Esophagus (tissue), 2 donors: Measurements from ENCODE around the gene ELMO1. TPM values are rescaled to one million over a fixed set of nuclear protein-coding genes. Genes with fewer than 3 reads are reported as not detected.

ENCODE experiments used
- H3K27ac ChIP-seq, 2 donors: one replicate each; pipeline ENCODE4 v1.5.1; 2013; ENCODE audit warnings: low read depth in 2 of 2, mild to moderate bottlenecking in 2 of 2, inconsistent platforms in 1 of 2, low read length in 1 of 2, moderate library complexity in 1 of 2
- H3K27me3 ChIP-seq, 2 donors: one replicate each; pipeline ENCODE4 v1.6.1; 2013; ENCODE audit warnings: low read length in 2 of 2, control low read depth in 1 of 2, mild to moderate bottlenecking in 1 of 2; ENCODE audit not compliant: insufficient read depth in 2 of 2, control insufficient read depth in 1 of 2
- H3K36me3 ChIP-seq, 2 donors: one replicate each; pipeline ENCODE4 v1.6.1; 2013; ENCODE audit warnings: low read length in 1 of 2; ENCODE audit not compliant: control insufficient read depth in 2 of 2, insufficient read depth in 2 of 2
- H3K4me1 ChIP-seq, 2 donors: one replicate each; pipeline ENCODE4 v1.6.1; 2013; ENCODE audit warnings: low read length in 1 of 2; ENCODE audit not compliant: control insufficient read depth in 2 of 2, insufficient read depth in 2 of 2
- H3K4me3 ChIP-seq, 2 donors: one replicate each; pipeline ENCODE4 v1.5.1; 2013; ENCODE audit warnings: low read length in 2 of 2, mild to moderate bottlenecking in 2 of 2, low read depth in 1 of 2, moderate library complexity in 1 of 2
- H3K9me3 ChIP-seq, 2 donors: one replicate each; pipeline ENCODE4 v1.6.1; 2013; ENCODE audit warnings: mild to moderate bottlenecking in 2 of 2, low read depth in 1 of 2, low read length in 1 of 2, moderate library complexity in 1 of 2; ENCODE audit not compliant: control insufficient read depth in 2 of 2, insufficient read depth in 1 of 2
- WGBS, 2 donors: extraction: QIAGEN DNeasy Blood & Tissue Kit; methylation state at CpG; one replicate each; pipeline ENCODE4 v1.1.7; 2013; 5-methylcytosine and 5-hydroxymethylcytosine counted together
- polyA plus RNA-seq, 2 donors: library from polyadenylated mRNA; stranded (reverse); fragments of 200-250 nt; gene quantifications; one replicate each; pipeline ENCODE4 v1.2.3, GENCODE V29; 2013
- donor health status: healthy with polysubstance abuse.
- donor health status: Bipolar disorder and iron deficiency.

ELMO1 gene
- polyA plus RNA-seq, 2 donors: 1.5 to 2.9 TPM

DNA sequence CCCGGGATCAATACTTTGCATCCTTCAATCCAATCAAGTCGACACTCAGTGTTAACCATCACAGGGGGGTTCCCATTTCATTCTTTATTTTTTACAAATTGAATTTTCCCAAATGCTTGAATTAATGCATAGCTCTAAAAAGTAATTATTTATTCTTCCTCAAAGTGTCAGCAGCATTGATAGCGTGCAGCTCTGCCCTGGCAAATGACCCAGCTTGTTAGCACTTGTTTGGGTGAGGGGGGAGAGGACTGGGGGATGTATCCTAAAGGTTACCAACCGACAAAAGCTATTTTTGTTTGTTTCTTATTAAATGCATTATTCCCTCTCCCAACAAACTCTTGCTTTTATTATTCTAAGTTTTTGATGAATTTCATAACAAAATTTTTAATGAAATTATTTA, 27.0 kb upstream of the ELMO1 start:
- Histone ChIP-seq H3K4me1 (no peaks in the 10 kb centered on the region), H3K27ac (no peak overlapping the region), H3K9me3 (no peaks in the 10 kb centered on the region), H3K27me3 (no peaks in the 10 kb centered on the region), H3K36me3 (no peaks in the 10 kb centered on the region), H3K4me3 (no peak overlapping the region)
- 60 to 63% methylated on average over 4 of the region's 4 CpGs for WGBS, 2 donors

DNA sequence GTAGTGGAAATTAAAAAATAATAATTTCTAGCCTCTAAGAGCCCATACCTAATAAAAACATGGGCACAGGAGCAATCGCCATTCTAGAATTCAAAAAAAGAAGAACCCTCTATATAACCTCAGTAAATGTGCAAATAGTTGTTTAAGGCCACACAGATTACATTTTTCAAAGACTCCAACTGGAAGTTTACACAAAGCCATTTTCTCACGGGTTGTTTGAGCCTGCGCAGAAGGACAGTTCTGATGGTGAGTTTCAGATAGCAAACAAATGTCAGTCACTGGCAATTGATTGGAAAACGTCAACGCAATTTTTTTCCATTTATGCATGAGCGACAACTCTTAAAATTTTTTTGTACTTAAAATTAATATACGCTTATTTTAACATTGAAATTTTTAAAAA, 23.0 kb upstream of the ELMO1 start:
- 60 to 68% methylated on average over 7 of the region's 7 CpGs for WGBS, 2 donors

DNA sequence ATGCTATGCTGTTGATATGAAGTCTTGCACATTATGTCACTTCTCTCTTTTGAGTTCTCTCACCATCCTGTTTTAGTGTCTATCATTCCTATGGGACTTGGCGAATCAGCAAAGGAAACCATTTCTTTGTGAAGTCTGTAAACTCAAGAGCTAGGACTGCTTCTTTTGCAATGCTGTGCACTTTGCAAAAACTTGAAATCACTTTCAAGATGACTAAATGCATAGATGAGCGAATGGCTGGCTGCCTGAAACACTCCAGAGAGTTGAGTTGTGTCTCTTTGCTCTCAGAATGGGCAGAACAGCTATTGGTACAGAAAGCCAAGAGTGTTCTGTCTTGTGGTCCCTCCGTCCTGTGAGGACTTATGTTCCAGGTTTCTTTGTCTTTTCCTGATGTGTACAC, 18.3 kb upstream of the ELMO1 start:
- 76 to 78% methylated on average over 3 of the region's 3 CpGs for WGBS, 2 donors
- H3K4me1 ChIP-seq: no peaks in the 10 kb centered on the region
- no peaks in the 10 kb centered on the region for H3K9me3 ChIP-seq

More for the DNA sequence above, 23.0 kb upstream of the ELMO1 start:
- H3K27me3 ChIP-seq: no peaks in the 10 kb centered on the region
- no peaks in the 10 kb centered on the region for H3K4me1 ChIP-seq
- no peaks in the 10 kb centered on the region for H3K9me3 ChIP-seq
- no peaks in the 10 kb centered on the region for H3K36me3 ChIP-seq
- H3K27ac ChIP-seq: no peak overlapping the region
- H3K4me3 ChIP-seq: no peak overlapping the region

DNA sequence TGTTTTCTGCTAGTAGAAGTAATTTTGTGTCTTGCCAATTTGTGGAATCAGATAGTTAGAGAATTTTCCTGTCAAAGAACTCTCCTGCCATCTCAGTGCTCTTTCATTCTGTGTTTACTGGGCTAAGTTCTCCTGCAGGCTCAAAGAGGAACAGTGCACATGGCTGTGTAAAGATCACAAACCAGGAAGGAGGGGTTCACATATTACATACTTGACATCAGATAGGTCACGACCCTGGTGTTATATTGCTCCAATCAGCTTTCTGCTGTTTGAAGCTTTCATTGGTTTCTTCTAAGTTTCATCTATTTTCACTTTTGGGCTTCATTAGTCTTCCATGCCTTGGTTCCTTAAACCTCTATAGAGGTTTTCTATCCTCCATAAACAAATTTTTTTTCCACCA, 13.5 kb upstream of the ELMO1 start:
- no peaks in the 10 kb centered on the region for H3K36me3 ChIP-seq
- WGBS, 2 donors: 81 to 83% methylated on average over 1 of the region's 1 CpG
- H3K4me1 ChIP-seq: no peaks in the 10 kb centered on the region
- no peaks in the 10 kb centered on the region for H3K9me3 ChIP-seq
- no peak overlapping the region for H3K27ac ChIP-seq
- no peak overlapping the region for H3K4me3 ChIP-seq
- H3K27me3 ChIP-seq: no peaks in the 10 kb centered on the region

More for the DNA sequence above, 18.3 kb upstream of the ELMO1 start:
- H3K27me3 ChIP-seq: no peaks in the 10 kb centered on the region
- H3K4me3 ChIP-seq: no peak overlapping the region
- H3K27ac ChIP-seq: no peak overlapping the region
- no peaks in the 10 kb centered on the region for H3K36me3 ChIP-seq

DNA sequence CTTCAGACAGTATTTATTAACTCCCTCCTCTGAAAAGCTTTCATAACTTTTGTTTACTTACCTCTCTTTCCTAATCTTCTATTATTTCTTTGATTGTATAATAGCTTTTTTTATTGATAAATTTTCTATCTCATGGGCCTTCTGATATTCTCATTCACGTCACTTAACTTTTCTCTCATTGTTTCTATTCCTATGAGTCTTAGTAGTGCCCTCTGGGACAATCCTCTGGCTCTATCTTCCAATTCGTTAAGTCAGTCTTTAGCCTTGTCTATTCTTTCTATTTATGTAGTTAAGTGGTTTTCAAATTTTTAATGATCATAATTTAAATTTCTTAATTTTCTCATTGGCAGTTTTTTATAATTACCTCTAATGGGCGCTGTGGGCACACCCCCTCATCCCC, 6.4 kb upstream of the ELMO1 start:
- no peaks in the 10 kb centered on the region for H3K27me3 ChIP-seq
- no peaks in the 10 kb centered on the region for H3K4me1 ChIP-seq
- H3K9me3 ChIP-seq: no peaks in the 10 kb centered on the region
- no peak overlapping the region for H3K4me3 ChIP-seq
- no peak overlapping the region for H3K27ac ChIP-seq
- 89% methylated on average over 3 of the region's 3 CpGs for WGBS, 2 donors
- no peaks in the 10 kb centered on the region for H3K36me3 ChIP-seq

DNA sequence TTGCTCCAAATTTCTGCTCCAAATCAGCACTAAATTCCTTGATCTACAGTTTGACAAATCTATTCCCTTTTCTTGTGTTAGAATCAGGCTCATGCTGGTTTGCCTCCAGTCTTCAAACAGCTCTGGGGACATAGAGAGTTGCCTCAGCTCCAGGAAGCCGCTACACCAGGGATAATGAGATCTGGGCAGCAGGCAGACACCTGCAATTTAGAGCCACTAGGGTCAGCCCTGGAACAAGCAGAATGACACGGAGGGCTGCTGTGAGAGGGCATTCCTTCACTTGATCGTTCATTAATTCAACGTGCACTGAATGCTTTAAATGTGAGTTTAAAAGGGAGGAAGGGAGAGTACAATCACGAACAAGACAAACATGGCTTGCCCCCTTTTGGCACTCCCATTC, 3.7 kb upstream of the ELMO1 start:
- peaks cover 0 to 4% of the 10 kb centered on the region in 2 donors for H3K4me1 ChIP-seq
- 56 to 77% methylated on average over 5 of the region's 5 CpGs for WGBS, 2 donors
- H3K36me3 ChIP-seq: no peaks in the 10 kb centered on the region
- peaks cover 0 to 4% of the 10 kb centered on the region in 2 donors for H3K27me3 ChIP-seq
- no peak overlapping the region for H3K4me3 ChIP-seq
- H3K27ac ChIP-seq: no peak overlapping the region
- no peaks in the 10 kb centered on the region for H3K9me3 ChIP-seq

DNA sequence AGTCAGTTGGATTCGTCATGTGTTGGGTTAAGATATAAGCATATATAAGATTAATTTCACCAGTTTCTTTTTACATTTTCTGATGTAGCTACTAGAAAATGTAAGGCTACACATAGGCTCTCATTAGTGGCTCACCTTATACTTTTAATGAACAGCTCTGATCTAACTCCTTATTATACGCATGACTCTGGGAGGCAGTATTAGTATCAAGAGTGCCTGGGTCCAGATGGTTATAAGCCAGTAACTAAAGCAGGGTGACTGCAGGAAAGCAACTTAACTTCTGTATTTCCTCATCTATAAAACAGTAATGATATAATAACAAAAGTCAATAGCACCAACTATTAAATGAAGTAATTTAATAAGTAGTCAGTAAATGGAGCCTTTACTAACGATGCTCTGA, 1.4 kb upstream of the ELMO1 start:
- no peak overlapping the region for H3K4me3 ChIP-seq
- H3K27me3 ChIP-seq: peaks cover 0 to 4% of the 10 kb centered on the region in 2 donors
- WGBS, 2 donors: 82 to 91% methylated on average over 3 of the region's 3 CpGs
- no peaks in the 10 kb centered on the region for H3K36me3 ChIP-seq
- H3K27ac ChIP-seq: no peak overlapping the region
- H3K9me3 ChIP-seq: no peaks in the 10 kb centered on the region
- H3K4me1 ChIP-seq: peaks cover 0 to 4% of the 10 kb centered on the region in 2 donors

DNA sequence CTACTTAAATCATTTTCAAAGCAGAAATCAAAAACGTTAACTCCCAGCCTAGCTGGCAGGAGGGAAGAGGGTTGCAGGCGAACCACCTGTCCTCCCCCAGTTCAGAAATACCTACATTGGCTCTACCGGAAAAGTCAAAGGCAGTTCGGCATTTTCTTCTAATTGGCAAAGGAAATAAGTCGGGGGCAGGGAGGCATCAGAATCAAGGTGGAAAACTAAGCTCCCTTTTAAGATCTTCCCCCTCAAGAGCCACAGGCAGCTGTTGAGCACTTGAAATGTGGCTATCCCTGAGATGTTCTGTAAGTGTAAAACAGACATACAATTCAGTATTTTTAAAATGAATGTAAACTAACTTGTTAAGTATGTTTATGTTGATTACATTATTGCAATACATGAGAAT, 957 bp upstream of the ELMO1 start:
- H3K4me3 ChIP-seq: no peak overlapping the region
- H3K9me3 ChIP-seq: no peaks in the 10 kb centered on the region
- no peak overlapping the region for H3K27ac ChIP-seq
- H3K4me1 ChIP-seq: peaks cover 0 to 4% of the 10 kb centered on the region in 2 donors
- peaks cover 0 to 4% of the 10 kb centered on the region in 2 donors for H3K27me3 ChIP-seq
- no peaks in the 10 kb centered on the region for H3K36me3 ChIP-seq
- WGBS, 2 donors: 17 to 20% methylated on average over 5 of the region's 5 CpGs

DNA sequence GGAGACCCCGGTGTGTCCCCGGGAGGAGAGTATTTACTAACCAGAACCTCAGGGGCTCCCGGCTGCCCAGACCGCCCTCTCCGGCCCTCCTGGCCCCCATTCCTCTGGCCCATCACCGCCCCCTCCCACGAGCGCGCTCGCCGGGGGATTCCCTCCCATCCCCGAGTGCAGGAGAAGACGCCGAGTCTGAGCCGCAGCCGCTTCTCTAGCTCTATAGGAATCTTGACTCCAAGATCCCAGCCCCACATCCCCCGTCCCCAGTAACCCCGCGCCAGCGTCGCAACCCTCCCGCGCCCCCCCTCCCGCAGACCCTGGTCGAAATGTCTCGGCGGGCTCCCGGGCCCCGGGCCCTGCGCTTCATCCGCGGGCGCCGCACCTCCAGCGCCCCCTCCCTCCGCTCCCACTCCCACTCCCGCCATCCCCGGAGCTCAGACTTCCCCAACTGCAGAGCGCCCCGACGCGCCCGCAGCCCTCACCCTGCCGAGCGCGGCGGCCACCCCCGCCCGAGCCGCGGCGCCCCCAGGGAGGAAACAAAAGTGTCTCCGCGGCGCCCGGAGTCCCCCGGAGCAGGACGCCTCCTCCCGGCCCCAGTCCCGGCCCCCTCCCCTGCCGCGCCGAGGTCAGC, 541 bp downstream of the ELMO1 start:
- WGBS, 2 donors: 1 to 2% methylated on average over 58 to 63 of the region's 63 CpGs
- H3K4me1 ChIP-seq: peaks cover 0 to 4% of the 10 kb centered on the region in 2 donors
- H3K4me3 ChIP-seq: peak overlapping the region; percentile 48 to 52
- peak overlapping the region; percentile 77 to 86 for H3K27ac ChIP-seq
- H3K27me3 ChIP-seq: peaks cover 0 to 4% of the 10 kb centered on the region in 2 donors
- no peaks in the 10 kb centered on the region for H3K36me3 ChIP-seq
- no peaks in the 10 kb centered on the region for H3K9me3 ChIP-seq

DNA sequence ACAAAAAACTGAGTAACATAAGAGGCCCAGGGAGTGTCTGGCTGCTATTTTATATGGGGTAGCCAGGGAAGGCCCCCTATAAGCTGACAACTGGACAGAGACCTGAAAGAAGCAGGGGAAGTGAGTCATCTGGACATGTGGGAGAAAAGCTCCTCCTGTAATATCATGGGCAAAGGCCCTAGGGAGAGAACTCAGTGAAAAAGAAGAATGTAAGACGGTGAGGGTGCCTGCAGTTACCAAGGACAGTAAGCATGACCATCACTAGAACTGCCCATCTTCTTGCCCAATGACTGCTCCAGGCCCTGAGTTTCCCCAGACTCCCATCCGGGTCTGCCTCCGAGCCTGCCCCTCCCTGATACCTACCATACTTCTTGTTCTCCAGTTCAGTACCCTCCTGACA, 2.3 kb downstream of the ELMO1 start:
- H3K4me1 ChIP-seq: peaks cover 0 to 4% of the 10 kb centered on the region in 2 donors
- WGBS, 2 donors: 80 to 91% methylated on average over 3 of the region's 3 CpGs
- H3K9me3 ChIP-seq: no peaks in the 10 kb centered on the region
- peaks cover 0 to 4% of the 10 kb centered on the region in 2 donors for H3K27me3 ChIP-seq
- H3K36me3 ChIP-seq: no peaks in the 10 kb centered on the region
- peak overlapping the region in 1 of 2 donors; percentile 7 for H3K27ac ChIP-seq
- H3K4me3 ChIP-seq: no peak overlapping the region
